Trophoblast cell (in vitro differentiated cells and primary cell): ENCODE data around the gene KRTAP1-1.
"Not testable (repeated sequence)": the region's sequence is repeated elsewhere in the genome, so short reads cannot be mapped to it uniquely, and the experiment has no call there.

Experiments
- DNase-seq, 2 donors: peaks; one replicate each; pipeline ENCODE4 v3.0.0-alpha.2; 2016
- H2AFZ ChIP-seq: 2 replicates; pipeline ENCODE4 v1.6.1; 2013; ENCODE audit warnings: low read length, moderate library complexity, mild to moderate bottlenecking; ENCODE audit not compliant: insufficient read depth, poor library complexity
- H2AK5ac ChIP-seq: 2 replicates; pipeline ENCODE4 v1.6.1; 2013; ENCODE audit warnings: mild to moderate bottlenecking, low read length
- H2BK120ac ChIP-seq: 2 replicates; pipeline ENCODE4 v1.6.1; 2013; ENCODE audit warnings: low read length, mild to moderate bottlenecking, moderate library complexity; ENCODE audit not compliant: insufficient read depth, poor library complexity
- H2BK12ac ChIP-seq: 2 replicates; pipeline ENCODE4 v1.6.1; 2013; ENCODE audit warnings: mild to moderate bottlenecking, low read length, moderate library complexity
- H2BK5ac ChIP-seq: 2 replicates; pipeline ENCODE4 v1.6.1; 2013; ENCODE audit warnings: low read length, low read depth, moderate library complexity, mild to moderate bottlenecking; ENCODE audit not compliant: poor library complexity
- H3K14ac ChIP-seq: 2 replicates; pipeline ENCODE4 v1.6.1; 2013; ENCODE audit warnings: mild to moderate bottlenecking, low read length
- H3K18ac ChIP-seq: 2 replicates; pipeline ENCODE4 v1.6.1; 2013; ENCODE audit warnings: mild to moderate bottlenecking, low read length
- H3K23ac ChIP-seq: 2 replicates; pipeline ENCODE4 v1.6.1; 2013; ENCODE audit warnings: low read length
- H3K27ac ChIP-seq: 2 replicates; pipeline ENCODE4 v1.5.1; 2013; ENCODE audit warnings: low read depth, mild to moderate bottlenecking, inconsistent platforms, low read length, moderate library complexity
- H3K27me3 ChIP-seq: 2 replicates; pipeline ENCODE4 v1.6.1; 2013; ENCODE audit warnings: inconsistent platforms, mild to moderate bottlenecking, low read length, moderate library complexity; ENCODE audit not compliant: insufficient read depth
- H3K36me3 ChIP-seq, 2 experiments: 1 replicate in 1 of 2; 2 replicates in 1 of 2; pipeline ENCODE4 v1.6.1; 2013; ENCODE audit warnings: low read length in 2 of 2, mild to moderate bottlenecking in 2 of 2, moderate library complexity in 1 of 2; ENCODE audit not compliant: insufficient read depth in 2 of 2, control insufficient read depth in 1 of 2
- H3K4ac ChIP-seq: 2 replicates; pipeline ENCODE4 v1.6.1; 2013; ENCODE audit warnings: low read depth, mild to moderate bottlenecking, low read length, moderate library complexity
- H3K4me1 ChIP-seq, 2 experiments: 1 replicate in 1 of 2; 2 replicates in 1 of 2; pipeline ENCODE4 v1.6.1; 2013; ENCODE audit warnings: low read length in 2 of 2, mild to moderate bottlenecking in 2 of 2, moderate library complexity in 1 of 2; ENCODE audit not compliant: insufficient read depth in 2 of 2, control insufficient read depth in 1 of 2
- H3K4me2 ChIP-seq: 2 replicates; pipeline ENCODE4 v1.6.1; 2013; ENCODE audit warnings: inconsistent platforms, mild to moderate bottlenecking, low read length, moderate library complexity
- H3K4me3 ChIP-seq: 2 replicates; pipeline ENCODE4 v1.5.1; 2013; ENCODE audit warnings: mild to moderate bottlenecking, low read depth, low read length, inconsistent platforms
- H3K79me1 ChIP-seq: one replicate; pipeline ENCODE4 v1.6.1; 2013; ENCODE audit warnings: low read length
- H3K79me2 ChIP-seq: 2 replicates; pipeline ENCODE4 v1.6.1; 2013; ENCODE audit warnings: low read length, mild to moderate bottlenecking; ENCODE audit not compliant: control insufficient read depth, insufficient read depth, poor library complexity
- H3K9ac ChIP-seq: 2 replicates; pipeline ENCODE4 v1.6.1; 2013; ENCODE audit warnings: mild to moderate bottlenecking, low read length
- H3K9me3 ChIP-seq: 2 replicates; pipeline ENCODE4 v1.6.1; 2013; ENCODE audit warnings: low read depth, mild to moderate bottlenecking, control low read depth, inconsistent platforms, low read length; ENCODE audit not compliant: insufficient read depth
- H4K12ac ChIP-seq: 2 replicates; pipeline ENCODE4 v1.6.1; 2013; ENCODE audit warnings: low read depth, mild to moderate bottlenecking, low read length, moderate library complexity
- H4K8ac ChIP-seq: 2 replicates; pipeline ENCODE4 v1.6.1; 2013; ENCODE audit warnings: low read depth, mild to moderate bottlenecking, low read length, moderate library complexity
- H4K91ac ChIP-seq: one replicate; pipeline ENCODE4 v1.6.1; 2013; ENCODE audit warnings: low read depth, mild to moderate bottlenecking, low read length, moderate library complexity
- WGBS: extraction: QIAGEN DNeasy Blood & Tissue Kit; methylation state at CpG from one replicate; pipeline ENCODE4 v1.1.7; 2013; ENCODE audit warnings: missing lambda C conversion rate; ENCODE audit not compliant: insufficient read length, insufficient coverage; ENCODE audit errors: extremely low coverage; 5-methylcytosine and 5-hydroxymethylcytosine counted together

Gene KRTAP1-1

GRCh38 chr17:40999563-40999962 is 41.7 kb downstream of the KRTAP1-1 start, which contains the start of gene KRTAP3-2:
Gene KRTAP3-2 (minus strand): TSS chr17:40999906. CDS start chr17:40999853, 53 bp downstream.
- H3K4me1 ChIP-seq, H2AFZ ChIP-seq, H2AK5ac ChIP-seq, H3K14ac ChIP-seq, H4K91ac ChIP-seq, H3K4ac ChIP-seq, H3K4me3 ChIP-seq, H3K79me2 ChIP-seq, H3K18ac ChIP-seq, H2BK5ac ChIP-seq, H3K4me2 ChIP-seq, H3K9ac ChIP-seq, DNase-seq, H3K27ac ChIP-seq, H4K12ac ChIP-seq, H3K23ac ChIP-seq, H3K9me3 ChIP-seq, H2BK12ac ChIP-seq, H4K8ac ChIP-seq, H3K79me1 ChIP-seq, H3K36me3 ChIP-seq, H2BK120ac ChIP-seq, H3K27me3 ChIP-seq: not testable (repeated sequence)
- WGBS: no CpG with 5 or more reads among the region's 6 CpGs

- Histone ChIP-seq H3K27me3 (no peaks in the 10 kb centered on the region), H3K79me1 (no peaks in the 10 kb centered on the region), H3K14ac (no peak overlapping the region), H4K8ac (no peak overlapping the region), H2AK5ac (no peak overlapping the region), H3K4me3 (no peak overlapping the region), H3K36me3 (no peaks in the 10 kb centered on the region), H2BK12ac (no peak overlapping the region), H3K27ac (no peak overlapping the region), H2BK120ac (no peak overlapping the region), H3K4me1 (no peaks in the 10 kb centered on the region), H2BK5ac (no peak overlapping the region), H3K4ac (no peak overlapping the region), H3K79me2 (no peaks in the 10 kb centered on the region), H3K9ac (no peak overlapping the region), H3K23ac (no peak overlapping the region), H4K12ac (no peak overlapping the region), H3K9me3 (no peaks in the 10 kb centered on the region), H3K4me2 (no peak overlapping the region), H2AFZ (no peak overlapping the region), H3K18ac (no peak overlapping the region), H4K91ac (no peak overlapping the region)
- DNase-seq: no peak
- no CpG with 5 or more reads among the region's 2 CpGs for WGBS
Observed at GRCh38 chr17:40997361-40997760, 43.9 kb downstream of the KRTAP1-1 start.

DNA sequence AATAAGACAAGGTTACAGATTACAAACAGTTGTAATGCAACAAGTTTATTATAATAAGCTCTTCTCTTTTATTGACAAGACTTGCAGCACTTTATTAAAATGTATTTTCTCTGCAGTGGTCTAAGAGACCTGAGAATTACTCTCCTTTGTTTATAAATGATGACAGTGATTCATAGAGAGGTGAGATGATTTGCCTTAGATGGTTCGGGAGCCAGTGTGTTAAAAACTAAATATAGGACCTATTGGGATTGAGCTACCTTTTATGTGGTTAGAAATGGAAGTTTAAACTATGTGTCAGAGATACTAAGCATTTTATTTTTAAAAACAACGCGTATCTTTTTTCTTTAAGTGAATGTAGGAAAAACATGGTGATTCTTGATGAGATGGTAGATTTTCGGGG is 44.4 kb downstream of the KRTAP1-1 start:
- Histone ChIP-seq H2AK5ac (no peak overlapping the region), H3K79me1 (no peaks in the 10 kb centered on the region), H3K18ac (no peak overlapping the region), H2BK5ac (no peak overlapping the region), H2BK12ac (no peak overlapping the region), H4K91ac (no peak overlapping the region), H2BK120ac (no peak overlapping the region), H3K9me3 (no peaks in the 10 kb centered on the region), H3K36me3 (no peaks in the 10 kb centered on the region), H3K4ac (no peak overlapping the region), H3K9ac (no peak overlapping the region), H3K23ac (no peak overlapping the region), H3K14ac (no peak overlapping the region), H3K27me3 (no peaks in the 10 kb centered on the region), H3K4me3 (no peak overlapping the region), H3K4me1 (no peaks in the 10 kb centered on the region), H3K4me2 (no peak overlapping the region), H4K8ac (no peak overlapping the region), H3K79me2 (no peaks in the 10 kb centered on the region), H2AFZ (no peak overlapping the region), H4K12ac (no peak overlapping the region), H3K27ac (no peak overlapping the region)
- WGBS: no CpG with 5 or more reads among the region's 4 CpGs
- DNase-seq: no peak

GRCh38 chr17:40995116-40995515 is 46.1 kb downstream of the KRTAP1-1 start:
- Histone ChIP-seq H3K27ac (no peak overlapping the region), H3K36me3 (no peaks in the 10 kb centered on the region), H3K27me3 (no peaks in the 10 kb centered on the region), H4K91ac (no peak overlapping the region), H3K79me1 (no peaks in the 10 kb centered on the region), H3K79me2 (no peaks in the 10 kb centered on the region), H2BK5ac (no peak overlapping the region), H3K9me3 (no peaks in the 10 kb centered on the region), H4K8ac (no peak overlapping the region), H3K14ac (no peak overlapping the region), H3K18ac (no peak overlapping the region), H2BK120ac (no peak overlapping the region), H3K4ac (no peak overlapping the region), H3K4me3 (no peak overlapping the region), H2AK5ac (no peak overlapping the region), H4K12ac (no peak overlapping the region), H2AFZ (no peak overlapping the region), H3K4me1 (no peaks in the 10 kb centered on the region), H2BK12ac (no peak overlapping the region), H3K9ac (no peak overlapping the region), H3K4me2 (no peak overlapping the region), H3K23ac (no peak overlapping the region)
- DNase-seq: no peak
- no CpG with 5 or more reads among the region's 1 CpG for WGBS
